Activated CD4-positive, alpha-beta T cell treated with anti-CD3 and anti-CD28 coated beads, Interleukin-2, amount 50 U/mL, for 1 hour (primary cell): ENCODE data around the gene IL12B.
"Not testable (repeated sequence)": the region's sequence is repeated elsewhere in the genome, so short reads cannot be mapped to it uniquely, and the experiment has no call there.

Experiments used
- DNase-seq: peaks from one replicate; pipeline ENCODE4 v3.0.0-alpha.2; 2020

The IL12B gene

DNA sequence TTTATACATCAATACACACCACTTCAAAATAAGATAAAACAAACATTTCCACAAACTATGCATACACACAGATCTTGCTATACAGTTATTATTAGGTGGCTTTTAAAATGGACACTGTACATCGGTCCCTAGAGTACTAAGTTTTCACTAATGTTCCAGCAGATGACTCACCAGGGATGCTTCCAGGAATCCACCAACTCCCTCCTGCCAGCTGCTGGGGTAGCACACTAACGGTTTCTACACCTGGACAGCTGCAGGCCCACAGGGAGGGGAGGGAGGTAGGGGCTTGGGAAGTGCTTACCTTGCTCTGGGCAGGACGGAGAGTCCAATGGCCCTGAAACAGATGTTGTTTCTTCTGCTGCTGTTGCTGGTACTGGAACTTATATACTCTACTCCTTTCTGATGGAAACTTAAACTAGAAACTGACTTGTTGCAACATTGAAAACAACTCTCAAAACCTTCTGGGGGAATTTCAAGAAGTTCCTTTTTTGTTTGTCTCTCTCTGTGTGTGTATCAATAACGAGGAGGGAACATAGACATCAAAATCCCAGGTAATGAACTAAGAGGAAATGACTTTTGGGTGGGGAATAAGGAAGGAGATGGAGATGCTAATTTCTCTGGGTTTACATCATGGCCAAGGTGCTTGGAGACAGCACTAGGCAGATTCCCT lies at the start of gene IL12B:
IL12B (minus strand) TSS at position 357 of the 670 bp plus-strand sequence. CDS start 3,705 bp downstream, outside the sequence.
- DNase-seq = no peak

DNA sequence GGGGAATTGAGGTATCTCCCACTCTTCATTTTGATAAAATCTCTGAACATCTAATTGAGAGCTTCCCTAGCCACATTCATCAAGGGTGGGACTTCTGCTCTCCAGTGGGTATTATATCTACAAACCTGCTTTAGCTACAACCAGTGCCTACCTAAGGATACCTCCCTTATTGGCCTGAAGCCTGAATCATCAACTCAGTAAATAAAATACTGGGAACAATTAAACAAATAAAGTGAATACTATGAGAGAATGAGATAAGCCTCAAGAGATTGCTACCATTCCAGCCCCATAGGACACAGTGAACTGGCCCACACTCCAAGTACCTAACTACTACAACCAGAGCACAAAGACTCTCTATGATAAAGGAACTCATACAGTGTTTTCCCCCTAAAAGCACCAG lies 47.4 kb upstream of the IL12B start:
- no peak for DNase-seq

DNA sequence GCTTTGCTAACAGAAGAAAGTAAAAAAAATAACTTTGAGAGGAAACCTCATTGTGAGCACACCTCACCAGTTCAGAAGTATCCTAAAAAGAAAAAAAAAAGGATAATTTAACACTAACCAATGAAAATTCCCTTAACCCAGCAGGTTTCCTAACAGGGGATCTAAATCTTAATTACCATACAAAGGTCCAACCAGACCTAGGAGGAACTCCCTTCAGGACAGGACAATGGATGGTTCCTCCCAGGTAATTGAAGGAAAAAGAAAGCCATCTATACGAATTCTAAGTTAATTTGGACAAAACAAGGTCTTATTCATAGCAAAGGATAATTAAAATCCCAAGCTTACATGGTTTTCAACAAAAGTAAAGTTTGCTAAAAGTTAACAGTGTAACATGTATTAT lies 37.6 kb upstream of the IL12B start:
- DNase-seq = not testable (repeated sequence)

DNA sequence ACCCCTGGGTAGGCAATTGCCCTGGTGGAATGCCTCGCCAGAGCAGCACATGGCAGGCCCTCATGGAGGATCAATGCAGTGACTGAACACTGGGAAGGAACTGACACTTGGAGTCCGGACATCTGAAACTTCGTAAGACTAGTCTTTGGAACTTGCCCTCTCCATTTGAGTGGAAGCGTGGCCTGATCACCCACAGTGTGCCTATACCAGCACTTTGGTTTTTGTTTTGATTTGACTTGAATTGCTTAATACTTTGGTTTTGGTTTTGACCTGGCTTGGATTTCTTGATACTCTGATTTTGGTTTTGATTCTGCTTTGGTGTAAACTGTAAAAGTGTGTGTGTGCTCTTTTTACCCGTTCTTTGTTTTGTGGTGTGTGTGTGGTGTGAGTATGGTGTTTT lies 36.5 kb upstream of the IL12B start:
- not testable (repeated sequence) for DNase-seq

DNA sequence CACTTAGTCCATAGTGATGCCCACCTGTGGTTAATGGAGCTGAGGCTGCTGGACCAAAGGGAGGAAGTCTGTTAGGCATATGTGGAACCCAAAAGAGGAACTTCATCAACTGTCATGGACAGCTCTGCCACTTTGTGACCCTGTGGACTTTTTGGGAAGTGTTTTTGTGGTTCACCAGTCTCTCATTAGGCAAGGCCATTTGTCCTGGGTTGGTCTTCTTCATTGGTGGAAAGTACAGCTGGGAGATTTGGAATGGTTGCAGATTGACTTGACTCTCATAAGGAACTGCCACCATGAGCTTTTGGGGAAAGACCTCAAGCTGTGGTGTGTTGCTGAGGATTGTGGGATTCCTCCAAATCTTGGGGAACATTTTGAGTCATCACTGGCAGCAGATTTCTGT lies 31.9 kb upstream of the IL12B start:
- DNase-seq = no peak

DNA sequence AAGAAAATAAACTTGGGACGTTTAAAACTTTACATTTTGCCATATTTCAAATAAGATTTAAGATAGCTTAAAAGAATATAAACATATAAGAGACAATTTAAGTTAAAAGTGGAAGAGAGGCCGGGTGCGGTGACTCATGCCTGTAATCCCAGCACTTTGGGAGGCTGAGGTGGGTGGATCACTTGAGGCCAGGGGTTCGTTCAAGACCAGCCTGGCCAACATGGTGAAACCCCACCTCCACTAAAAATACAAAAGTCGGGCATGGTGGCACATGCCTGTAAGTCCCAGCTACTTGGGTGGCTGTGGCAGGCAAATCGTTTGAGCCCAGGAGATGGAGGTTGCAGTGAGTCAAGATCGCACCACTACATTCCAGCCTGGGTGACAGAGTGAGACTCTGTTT lies 29.6 kb upstream of the IL12B start:
- DNase-seq = not testable (repeated sequence)

DNA sequence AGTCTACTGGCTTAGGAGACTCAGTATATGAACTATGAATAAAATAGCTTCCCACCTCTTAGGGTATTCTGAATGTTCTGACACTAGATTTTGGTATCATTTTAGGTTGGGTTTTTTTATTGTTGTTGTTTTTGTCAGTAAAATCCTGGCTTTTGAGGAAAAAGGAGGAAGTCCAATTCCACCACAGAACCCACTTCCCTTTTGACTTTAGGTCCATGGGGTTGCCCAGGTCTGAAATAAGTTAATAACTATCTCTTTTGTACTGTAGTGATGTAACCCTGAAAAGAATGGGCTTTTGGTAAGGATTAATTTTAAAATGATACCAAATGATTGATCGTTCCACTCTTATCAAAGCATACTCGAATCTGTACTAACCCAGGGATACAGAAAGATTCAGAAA lies 29.1 kb upstream of the IL12B start:
- no peak for DNase-seq

DNA sequence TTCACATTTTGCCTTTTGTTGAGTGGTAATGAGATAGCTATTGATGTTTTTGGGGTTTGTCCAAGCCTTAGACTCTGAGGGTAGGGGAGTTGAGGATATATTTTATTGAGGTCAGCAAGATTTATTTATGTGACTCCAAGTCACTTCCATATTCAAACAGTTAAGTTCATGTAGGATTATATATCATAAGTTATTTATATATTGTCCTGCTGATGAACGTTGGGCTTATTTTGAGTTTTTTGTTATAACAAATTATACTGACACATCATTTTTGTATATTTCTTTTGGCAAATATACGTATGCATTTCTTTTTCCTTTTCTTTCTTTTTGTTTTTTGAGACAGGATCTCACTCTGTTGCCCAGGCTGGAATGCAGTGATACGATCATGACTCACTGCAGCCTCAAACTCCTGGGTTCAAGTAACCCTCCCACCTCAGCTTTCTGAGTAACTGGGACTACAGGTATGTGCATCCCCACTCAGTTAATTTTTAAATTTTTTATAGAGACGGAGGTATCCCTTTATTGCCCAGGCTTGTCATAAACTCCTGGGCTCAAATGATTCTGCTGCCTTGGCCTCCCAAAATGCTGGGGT lies 23.5 kb upstream of the IL12B start:
- DNase-seq = no peak

DNA sequence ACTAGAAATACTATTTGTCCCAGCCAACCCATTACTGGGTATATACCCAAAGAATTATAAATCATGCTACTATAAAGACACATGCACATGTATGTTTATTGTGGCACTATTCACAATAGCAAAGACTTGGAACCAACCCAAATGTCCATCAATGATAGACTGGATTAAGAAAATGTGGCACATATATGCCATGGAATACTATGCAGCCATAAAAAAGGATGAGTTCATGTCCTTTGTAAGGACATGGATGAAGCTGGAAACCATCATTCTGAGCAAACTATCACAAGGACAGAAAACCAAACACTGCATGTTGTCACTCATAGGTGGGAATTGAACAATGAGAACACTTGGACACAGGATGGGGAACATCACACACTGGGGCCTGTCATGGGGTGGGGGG lies 20.4 kb upstream of the IL12B start:
- not testable (repeated sequence) for DNase-seq

DNA sequence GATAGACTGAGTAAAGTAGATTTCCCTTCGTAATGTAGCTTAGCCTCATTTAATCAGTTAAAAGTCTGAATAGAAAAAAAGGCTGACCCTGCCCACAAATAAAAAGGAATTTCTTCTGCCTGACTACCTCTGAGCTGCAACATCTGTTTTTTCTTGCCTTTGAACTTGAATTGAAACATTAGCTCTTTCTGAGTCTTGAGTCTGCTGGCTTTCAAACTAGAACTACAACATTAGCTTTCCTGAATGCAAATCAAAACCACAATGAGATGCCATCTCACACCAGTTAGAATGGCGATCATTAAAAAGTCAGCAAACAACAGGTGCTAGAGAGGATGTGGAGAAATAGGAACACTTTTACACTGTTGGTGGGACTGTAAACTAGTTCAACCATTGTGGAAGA lies 19.9 kb upstream of the IL12B start:
- not testable (repeated sequence) for DNase-seq

DNA sequence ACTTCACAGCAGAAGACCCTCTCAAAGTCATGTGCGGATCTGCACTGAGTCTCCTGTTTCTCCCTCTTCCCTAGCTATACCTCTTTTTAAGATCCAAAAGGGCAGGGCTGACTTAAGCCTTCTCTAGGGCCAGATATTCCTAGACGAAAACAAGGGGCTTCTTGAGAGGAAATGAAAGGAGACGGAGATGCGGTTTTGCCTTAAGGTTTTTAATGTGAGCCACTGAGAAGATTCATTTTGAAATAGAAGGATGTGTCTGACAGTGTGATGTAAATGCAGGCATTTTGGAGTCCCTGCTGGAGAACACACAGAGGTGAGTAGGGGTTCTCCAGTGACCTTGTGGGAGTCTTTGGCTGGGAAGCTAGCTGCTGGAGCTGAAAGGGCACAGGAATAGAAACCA lies 15.6 kb upstream of the IL12B start:
- DNase-seq = no peak

DNA sequence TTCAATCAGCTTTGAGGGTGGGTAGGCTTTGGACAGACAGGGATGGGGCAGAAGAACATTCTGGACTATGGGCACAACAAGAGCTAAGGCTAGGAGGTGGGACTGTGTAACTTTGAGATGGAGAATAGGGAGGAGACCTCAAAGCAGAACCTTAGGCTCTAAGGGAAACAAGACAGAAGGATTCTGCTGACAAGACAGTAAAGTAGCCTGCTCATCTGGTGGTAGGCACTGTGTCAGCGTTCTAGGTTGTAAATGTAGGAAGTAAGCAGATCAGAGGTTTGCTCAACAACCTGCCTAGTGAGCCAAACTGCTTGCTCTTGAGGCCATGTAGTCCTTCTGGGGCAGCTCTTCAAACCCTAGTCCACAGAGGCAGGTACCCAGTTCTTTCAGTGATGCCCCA lies 15.0 kb upstream of the IL12B start:
- no peak for DNase-seq

DNA sequence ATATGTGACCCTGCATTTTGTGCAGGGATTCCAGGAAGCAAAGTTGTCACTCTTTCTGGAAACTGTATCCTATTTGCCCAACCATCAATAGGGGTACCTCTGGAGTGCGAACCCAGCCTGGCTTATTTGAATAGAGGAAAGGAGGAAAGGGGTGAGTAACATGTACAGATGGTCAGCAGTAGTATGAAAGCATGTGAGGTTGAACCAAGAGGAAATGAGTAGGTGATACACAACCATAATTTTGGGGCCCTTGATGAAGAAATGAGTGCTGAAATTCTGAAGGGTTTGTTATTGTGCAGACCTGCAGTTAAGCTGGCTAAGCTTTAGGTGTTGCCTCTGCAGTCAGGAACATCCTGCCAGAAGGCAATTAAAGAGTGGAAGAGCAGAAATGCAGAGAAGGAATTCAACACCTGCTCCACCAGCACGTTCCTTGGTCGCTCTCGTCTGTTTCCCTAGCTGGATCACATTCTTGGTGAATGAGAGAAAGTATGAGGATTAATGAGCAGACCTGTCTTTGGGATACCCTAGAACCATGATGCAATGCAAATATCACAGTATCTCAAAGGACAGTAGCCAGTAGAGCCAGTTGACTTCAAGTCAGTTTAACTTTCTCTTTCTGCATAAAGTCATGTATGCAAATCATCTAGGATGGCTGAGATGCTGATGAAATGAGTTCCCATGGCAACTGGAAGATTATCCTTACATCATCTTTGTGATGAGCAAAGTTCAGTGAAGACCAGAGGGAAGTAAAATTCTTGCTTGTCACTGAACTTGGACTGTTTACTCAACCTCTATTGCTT lies 13.2 kb upstream of the IL12B start:
- DNase-seq = no peak

DNA sequence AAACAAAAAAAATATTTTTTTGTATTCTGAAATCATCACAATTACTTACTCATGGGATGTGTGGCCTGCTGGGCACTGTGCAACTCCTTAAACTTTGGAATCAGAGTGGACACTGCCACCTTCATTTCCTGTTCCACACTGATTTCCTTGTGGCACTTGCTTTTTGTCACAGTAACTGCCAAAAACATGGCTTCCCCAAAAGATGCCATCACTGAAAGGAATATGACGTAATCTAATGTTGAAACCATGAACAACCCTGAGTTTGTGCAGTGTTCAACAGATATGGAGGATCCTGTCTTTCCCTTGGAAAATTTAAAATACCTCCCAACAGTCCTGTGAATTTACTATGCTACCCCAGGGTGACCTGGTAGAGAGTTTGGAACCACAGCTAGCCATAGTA lies 12.6 kb upstream of the IL12B start:
- no peak for DNase-seq

DNA sequence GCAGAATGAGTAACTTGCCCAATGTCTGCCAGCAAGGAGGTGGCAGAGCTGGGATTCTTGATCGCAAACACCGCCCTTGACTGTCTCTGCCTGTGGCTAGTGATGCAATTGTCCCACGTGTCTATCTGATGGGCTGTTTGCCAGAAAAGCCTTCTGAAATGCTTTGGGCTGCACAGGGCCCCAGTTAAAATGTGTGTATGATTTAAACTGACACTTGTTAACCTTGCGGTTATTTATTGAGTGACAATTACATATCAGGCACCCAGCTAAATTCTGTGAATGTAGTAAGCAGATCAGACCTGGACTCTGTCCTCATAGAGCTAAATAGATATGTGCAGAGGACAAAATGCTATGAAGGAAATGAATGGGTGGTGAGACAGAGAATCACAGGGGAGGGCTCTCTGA lies 11.6 kb upstream of the IL12B start:
- peak; percentile 55 for DNase-seq

DNA sequence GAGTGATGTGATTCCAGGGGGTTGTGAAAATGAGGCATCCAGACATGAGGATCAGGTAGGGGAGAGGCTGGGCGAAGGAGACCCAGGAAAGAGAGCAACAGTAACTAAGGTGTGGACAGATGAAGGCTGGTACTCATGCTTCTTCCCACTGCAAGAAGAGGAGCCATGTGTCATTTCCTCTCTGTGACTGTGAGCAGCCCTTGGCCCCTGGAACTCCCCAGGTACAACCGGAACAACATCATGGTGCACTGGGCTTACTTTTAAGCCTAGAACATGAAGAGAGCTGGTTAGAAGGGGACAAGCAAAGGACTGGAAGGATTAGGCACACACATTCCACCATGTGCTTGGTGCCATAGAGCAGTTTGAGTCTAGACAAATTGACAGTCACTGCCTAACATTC lies 10.9 kb upstream of the IL12B start:
- no peak for DNase-seq

DNA sequence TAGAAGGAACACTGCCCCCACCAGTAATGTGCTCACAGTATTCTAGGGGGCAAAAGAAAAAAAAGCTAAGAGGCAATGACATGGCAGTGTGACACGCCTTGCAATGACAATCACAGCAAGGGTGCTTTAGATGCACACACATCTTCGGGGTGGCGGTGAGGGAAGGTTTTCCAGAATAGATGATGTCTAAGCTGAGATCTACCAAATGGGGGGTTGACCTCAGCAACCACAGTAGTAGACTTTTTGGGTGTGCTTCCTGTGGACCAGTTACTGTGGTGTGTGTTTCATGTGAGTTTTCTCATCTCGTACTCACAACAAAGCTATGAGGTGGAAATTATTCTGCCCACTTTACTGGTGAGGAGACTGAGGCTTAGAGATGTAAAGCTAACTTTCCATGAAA lies 10.2 kb upstream of the IL12B start:
- no peak for DNase-seq

DNA sequence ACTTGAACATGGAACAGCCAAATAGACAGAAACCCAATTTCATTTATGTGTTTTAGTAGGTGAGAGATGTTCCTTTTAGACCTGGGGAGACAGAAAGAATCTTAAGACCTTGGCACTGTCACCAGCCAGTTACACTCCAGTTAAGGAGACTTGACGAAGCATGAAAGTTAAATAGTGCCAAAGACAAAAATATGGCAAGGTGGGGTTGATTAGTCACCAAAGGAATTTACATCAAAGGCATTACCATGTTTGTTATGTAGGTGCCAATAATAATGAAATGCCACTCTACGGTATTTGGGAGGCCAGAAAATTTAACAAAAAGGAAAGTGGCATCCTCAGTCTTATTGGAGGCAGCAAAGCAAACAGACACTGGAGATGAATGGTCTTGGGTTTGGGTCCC lies 9.2 kb upstream of the IL12B start:
- DNase-seq = no peak

DNA sequence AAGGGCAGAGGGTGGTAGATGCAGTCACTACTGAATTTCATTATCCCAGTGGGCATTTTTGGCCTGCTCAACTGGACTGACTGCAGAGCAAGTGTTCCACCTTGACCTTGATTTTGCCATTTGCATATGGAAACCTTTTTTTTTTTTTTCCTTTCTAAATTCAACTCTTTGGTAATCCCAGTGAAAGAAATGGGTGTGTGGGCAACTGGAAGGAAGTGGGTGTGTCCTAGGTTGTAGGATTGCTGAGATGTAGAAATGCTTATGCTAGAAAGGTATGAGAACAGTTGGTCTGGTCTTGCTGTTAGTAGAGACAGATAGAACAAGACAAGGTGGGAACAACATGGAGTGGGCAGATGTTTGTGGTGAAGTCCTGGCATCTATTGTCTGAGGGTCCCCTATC lies 7.8 kb upstream of the IL12B start:
- DNase-seq = no peak

DNA sequence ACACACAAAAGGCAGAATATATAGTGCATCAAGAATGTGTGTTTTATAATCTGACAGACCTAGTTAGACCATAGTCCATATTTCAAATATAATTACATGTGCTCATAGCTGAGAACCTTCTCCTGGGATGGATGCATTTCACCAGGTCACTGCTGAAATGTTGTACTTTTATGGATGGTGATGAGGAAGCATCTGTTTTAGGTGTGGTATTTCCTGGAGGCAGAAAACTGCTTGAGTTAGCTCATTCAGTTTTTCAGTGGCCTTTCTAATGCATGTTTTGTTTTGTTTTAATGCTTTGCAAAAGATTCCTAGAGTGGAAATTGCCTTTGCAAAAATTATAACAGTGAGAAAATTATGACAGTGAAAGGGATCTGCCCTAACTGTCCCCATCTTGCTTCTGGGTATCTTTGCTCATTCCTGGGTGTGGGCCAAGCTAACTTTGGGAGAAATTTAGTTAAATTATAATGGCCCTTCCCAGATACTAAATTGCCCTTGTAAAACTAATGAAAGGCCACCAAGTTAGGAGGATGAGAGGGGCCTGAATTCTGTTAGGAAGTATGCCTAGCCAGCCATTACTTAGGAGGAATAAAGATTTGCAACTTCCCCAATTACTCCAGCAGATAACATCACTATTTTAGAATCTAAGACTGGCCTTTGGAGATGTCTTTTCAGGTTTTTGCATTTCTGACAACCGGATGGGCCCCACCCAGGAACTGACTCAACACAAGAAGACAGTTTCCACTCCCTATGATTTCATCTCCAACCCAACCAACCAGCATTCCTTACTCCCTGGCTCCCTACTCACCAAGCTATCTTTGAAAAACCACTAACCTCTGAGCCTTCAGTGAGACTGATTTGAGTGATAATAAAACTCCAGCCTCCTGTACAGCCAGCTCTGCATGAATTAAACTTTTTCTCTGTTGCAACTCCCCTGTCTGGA lies 7.0 kb upstream of the IL12B start:
- peak; percentile 36 for DNase-seq

DNA sequence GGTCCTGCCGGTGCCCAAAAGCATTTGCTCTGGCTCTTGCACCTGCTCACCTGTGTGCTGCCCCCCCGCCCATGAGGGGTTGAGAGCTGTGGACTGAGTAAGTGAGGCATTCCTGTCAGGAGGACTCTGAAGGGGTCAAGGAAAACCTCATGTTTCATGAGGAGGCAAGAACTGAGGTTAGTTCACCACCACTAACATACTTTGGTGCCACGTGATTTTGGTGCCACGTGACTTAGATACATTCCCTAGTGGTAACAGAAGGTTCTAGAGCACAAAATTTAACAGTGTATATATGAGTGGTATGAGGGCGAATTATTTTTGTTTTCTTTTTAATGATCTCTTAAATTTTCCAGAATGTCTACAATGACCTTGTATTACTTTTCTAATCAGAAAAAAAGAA lies 6.3 kb upstream of the IL12B start:
- no peak for DNase-seq

DNA sequence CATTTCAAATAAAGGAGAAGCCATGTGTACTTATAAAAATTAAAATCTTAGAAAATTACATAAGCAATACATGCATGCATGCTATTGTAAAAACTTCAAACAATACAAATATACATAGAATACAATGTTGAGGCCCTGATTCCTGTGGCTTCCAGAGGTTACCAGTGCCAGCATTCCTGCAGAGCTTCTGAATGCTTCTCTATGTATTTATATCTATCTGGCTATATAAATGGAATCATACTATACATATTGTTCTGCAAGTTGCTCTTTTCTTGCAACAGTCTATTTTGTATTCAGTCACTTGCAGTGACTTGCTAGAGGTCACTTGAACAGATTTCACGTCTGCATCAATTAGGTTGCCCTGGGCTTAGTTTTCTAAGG lies 3.2 kb upstream of the IL12B start:
- no peak for DNase-seq
